Peyer's patch (tissue), 4 donors: ENCODE measurements around the gene CEP55.

Experiments
- CTCF ChIP-seq, 6 experiments: fragments of 450-650 bp in 4 of 6; fragments of 200-600 bp in 2 of 6; sonication (generic) in 1 of 6; IDR thresholded peaks; one replicate each; pipeline ENCODE4 v1.5.1; 2017 to 2019; ENCODE audit warnings: antibody characterized with exemption in 6 of 6, mild to moderate bottlenecking in 3 of 6, moderate library complexity in 1 of 6
- POLR2A ChIP-seq, 2 donors: fragments of 450-650 bp; IDR thresholded peaks; one replicate each; pipeline ENCODE4 v1.5.1; 2017; ENCODE audit warnings: antibody characterized with exemption in 2 of 2, mild to moderate bottlenecking in 2 of 2, moderate library complexity in 2 of 2

GRCh38 chr10:93454736-93455135, 41.7 kb upstream of the CEP55 start:
- TF ChIP-seq POLR2A (IDR thresholded peaks at IDR 0.05) (no peak), CTCF (IDR thresholded peaks at IDR 0.05) (no peak)
